T-helper 2 cell (primary cell): ENCODE results near the gene TBC1D10A.

Experiments
- DNase-seq, 5 experiments: peaks; one replicate each; pipeline versions ENCODE4 v3.0.0 to v3.0.0-alpha.2; 2012 to 2022

Gene TBC1D10A

DNA sequence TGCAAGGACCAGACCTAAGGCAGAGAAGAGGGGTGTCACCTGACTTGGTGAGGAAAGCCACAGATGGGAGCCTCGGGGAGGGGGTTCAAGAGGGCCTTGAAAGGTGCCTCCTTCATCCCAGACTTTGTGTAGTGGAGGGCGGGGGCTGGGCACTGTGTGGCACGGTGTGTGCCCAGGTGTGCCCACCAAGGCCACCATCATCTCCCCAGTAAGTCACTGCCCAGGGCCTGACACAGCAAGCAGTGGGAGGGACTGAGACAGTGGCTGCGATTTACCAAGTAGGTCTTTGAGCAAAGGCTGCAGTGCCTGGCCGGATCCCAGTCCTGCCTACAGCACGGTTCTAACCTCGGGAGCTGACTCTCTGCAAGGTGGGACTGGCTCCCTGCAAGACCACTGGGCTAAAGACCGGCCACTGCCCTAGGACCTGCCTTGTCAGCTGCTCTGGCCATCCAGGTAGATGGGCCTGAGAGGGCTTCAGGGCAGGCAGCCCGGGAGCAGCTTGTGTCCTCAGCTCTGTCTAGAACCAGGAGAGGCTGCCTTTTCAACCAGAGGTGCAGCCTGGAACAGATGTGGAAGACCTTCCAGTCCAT, 61.5 kb downstream of the TBC1D10A start:
- DNase-seq, result no peak

DNA sequence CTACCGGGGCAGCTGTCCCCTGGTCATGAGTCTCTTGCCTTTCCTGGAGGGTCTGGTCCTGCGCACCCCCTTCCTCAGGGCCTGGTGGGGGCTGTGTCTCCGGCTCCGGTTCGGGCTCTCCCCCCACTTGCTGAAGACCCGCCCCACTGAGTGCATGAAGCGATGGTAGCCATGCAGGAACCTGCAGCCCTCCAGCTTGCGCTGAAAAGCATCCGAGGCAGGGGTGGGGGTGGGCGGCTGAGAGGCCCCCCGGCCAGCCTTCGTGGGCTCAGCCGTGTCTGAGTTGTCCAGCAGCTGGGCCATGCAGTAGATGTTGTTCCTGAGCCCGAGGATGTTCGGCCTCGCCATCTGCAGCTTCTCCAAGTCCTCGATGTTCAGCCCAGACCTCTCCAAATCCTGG, 62.9 kb downstream of the TBC1D10A start:
- DNase-seq, result no peak

GRCh38 chr22:30262917-30263741, 63.6 kb downstream of the TBC1D10A start:
- DNase-seq, result peak; percentile 60 to 77 (median 73)

- DNase-seq, result no peak
These were observed 64.6 kb downstream of the TBC1D10A start for GRCh38 chr22:30262112-30262511.

DNA sequence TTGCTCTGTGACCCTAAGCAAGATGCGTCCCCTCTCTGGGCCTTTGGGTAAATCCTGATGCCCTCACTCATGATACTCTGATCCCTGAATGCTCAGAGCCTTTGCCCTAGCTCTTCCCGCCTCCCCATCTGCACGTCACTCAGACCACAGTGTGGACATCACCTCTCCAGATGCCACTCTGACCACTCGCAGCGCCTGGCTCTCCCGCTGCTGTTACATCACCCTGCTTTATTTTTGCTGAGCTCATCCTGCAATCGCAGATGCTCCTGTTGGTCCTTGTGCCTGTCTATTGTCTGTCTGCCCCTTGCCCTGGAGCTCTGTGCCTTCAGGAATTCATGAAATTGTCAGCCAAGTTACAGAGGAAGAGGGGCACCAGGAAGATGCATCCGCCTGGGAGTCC, 65.6 kb downstream of the TBC1D10A start:
- no peak for DNase-seq

DNA sequence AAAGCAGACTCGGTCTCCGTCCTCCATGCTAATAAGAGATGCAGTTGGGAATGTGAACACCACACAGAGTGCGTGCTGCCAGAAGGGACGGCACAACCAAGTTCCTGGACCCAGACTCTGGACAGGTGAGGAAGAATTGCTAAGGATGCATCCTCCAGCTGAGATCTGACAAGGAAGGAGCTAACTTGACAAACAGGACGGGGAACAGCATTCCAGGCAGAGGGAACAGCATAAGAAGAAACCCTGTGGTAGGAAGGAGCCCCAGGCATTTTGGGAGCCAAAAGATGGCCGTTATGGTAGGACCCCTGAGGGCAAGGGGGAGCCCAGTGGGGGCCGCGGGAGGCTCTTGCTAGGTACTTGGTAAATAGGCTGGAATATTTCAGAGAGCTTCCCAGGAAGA, 66.1 kb downstream of the TBC1D10A start:
- DNase-seq, result no peak

DNA sequence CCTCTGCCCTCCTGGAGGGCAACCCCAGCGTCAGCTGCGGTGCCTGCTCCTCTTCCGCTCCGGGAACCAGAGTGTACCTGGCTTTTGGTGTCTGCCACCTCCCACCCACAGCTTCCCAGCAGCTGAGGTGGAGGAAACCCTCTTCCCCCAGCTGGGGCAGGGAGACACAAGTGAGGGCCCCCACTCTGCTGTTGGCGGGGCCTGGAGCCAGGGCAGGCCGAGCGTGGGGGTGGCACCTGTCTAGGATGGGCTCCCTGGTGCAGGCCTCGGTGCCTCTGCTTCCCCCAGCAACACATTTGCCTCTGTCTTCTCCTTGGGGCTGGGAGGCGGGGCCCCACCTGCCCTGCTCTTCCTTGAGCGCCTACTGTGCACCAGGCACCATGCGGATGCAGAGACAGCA, 66.5 kb downstream of the TBC1D10A start:
- no peak for DNase-seq

- DNase-seq, result no peak
These were observed 72.4 kb downstream of the TBC1D10A start for GRCh38 chr22:30254314-30254713.

- no peak for DNase-seq
These were observed 73.4 kb downstream of the TBC1D10A start for GRCh38 chr22:30253205-30253852.

DNA sequence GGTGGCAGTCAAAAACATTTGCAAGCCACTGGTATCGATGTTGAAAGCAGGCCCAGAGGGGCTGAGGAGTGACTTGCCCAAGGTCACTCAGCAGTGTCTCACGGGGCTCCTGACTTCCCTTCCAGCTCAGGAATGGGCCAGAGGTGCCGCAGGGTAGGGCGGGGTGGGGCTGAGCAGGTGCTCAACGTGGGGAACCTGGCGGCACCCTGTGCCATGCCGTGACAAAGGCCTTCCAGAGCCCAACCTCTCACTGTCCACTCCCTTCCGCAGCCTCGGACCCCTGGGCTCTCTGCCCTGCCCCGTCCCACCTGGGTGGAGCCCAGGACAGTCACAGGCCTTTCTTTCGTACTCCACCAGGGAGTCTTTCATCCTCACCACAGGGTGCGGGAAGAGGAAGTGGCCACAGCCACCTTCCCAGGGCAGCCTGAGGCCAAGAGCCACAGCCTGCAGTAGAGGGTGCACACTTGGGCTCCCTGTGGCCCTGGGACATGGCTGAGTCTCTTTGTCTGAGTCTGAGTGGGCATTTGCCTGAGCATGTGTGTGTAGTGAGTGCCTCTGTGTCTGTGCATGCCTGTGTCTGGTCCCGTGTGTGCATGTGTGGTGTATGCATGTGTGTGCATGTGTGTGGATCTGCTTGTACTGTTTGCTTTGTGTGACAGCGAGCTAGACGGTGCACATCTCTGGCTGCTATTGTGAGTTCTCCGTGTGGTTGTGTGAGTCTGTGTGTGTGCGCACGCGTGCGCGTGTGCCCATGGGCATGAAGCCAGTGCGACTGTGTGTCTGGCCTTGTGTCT, 74.1 kb downstream of the TBC1D10A start:
- no peak for DNase-seq

- no peak for DNase-seq
These were observed 75.0 kb downstream of the TBC1D10A start for GRCh38 chr22:30251711-30252110.

DNA sequence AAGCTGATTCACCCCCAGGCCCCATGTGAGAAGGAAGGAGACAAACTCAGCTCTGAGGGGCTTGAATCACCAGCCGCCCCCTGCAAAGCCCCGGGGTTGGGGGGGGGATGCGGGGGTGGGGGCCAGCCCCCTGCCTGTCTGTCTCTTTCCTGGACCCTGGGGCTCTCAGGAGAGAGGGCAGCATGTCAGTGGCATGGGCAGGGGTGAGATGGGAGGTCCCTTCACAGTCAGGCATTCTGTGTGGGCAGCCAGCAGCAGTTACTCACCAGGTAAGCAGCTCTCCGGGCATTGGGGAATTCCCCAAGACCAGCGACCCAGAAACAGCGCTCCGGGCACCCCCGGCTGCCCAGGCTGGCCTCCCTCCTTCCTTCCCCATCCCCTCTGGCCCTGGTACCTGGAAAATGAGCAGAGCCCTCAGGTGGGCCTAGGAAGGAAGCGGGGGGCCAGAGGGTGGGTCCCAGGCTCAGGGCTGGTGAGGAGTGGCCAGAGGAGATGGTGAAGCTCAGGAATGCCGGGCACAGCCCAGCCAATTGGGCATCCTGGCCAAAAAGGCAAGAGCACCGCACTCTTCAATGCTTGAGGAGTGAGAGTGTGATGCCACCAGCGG, 76.0 kb downstream of the TBC1D10A start:
- DNase-seq, result no peak

GRCh38 chr22:30250039-30250565, 76.6 kb downstream of the TBC1D10A start:
- no peak for DNase-seq

GRCh38 chr22:30249049-30250038, 77.4 kb downstream of the TBC1D10A start:
- no peak for DNase-seq

- DNase-seq, result no peak
These were observed 78.3 kb downstream of the TBC1D10A start for GRCh38 chr22:30248484-30248883.

DNA sequence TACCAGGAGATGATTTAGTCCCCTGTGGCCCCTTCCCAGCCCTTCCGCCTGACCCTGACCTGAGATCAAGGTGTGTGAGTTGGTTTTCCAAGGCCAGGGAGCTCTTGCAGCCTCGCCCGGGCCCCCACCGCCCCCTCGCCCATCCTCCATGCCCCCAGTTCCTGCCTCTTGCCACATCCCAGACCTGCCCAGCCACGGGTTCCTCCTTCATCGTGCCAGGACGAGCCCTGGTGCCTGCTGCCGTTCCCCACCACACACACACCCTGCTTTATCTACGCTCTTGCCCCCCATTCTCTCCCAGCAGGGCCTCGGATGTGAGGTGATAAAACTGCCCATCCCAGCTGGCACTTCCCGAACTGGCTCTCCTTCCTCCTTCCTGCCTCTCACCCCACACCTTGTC, 78.8 kb downstream of the TBC1D10A start:
- DNase-seq, result no peak

- DNase-seq, result no peak
These were observed 79.2 kb downstream of the TBC1D10A start for GRCh38 chr22:30247561-30247960.

- no peak for DNase-seq
These were observed 79.8 kb downstream of the TBC1D10A start for GRCh38 chr22:30246814-30247376.

GRCh38 chr22:30245985-30246813, 80.5 kb downstream of the TBC1D10A start, which contains the start of gene LIF:
Gene LIF, minus strand, starts transcription at chr22:30246759. Its CDS starts 64 bp downstream, at chr22:30246695.
- peak in 4 of 5 experiments; percentile 31 to 79 (median 38) for DNase-seq
